ENCODE data around the gene PEX11G. TPM values are rescaled to one million over a fixed set of nuclear protein-coding genes. Genes with fewer than 3 reads are reported as not detected.
A peak's percentile ranks its signal among the peaks of the same experiment; 100 is the strongest.
"Not testable (repeated sequence)": the region's sequence is repeated elsewhere in the genome, so short reads cannot be mapped to it uniquely, and the experiment has no call there.

The PEX11G gene
- total RNA-seq, 2 experiments from 2014 or later: not detected

DNA sequence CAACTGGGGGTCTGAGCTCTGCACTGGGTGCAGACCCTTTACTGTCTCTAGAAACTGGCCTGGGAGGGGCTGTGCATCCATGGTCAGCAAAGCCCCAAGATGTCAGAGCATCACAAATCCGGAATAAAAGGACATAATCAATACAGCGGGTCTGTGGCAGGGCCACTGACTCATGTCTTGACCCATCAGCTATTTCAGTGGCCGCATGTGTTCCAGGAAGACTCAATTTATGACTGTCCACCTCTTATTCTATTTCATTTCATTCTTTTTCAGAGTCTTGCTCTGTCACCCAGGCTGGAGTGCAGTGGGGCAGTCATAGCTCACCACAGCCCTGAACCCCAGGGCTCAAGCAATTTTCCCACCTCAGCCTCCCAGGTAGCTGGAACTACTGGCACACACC is 53.2 kb downstream of the PEX11G start:
- no peak overlapping the region for H3K27ac ChIP-seq (ENCODE audit: low read depth in 1 of 2, low read length in 2 of 2)
- no peaks in the 10 kb centered on the region for H3K4me1 Mint-ChIP-seq (ENCODE audit: low read depth)
- no peaks in the 10 kb centered on the region for H3K4me1 ChIP-seq (ENCODE audit: insufficient read depth, low read length)
- no peaks in the 10 kb centered on the region for H3K9me3 Mint-ChIP-seq
- ChIA-PET POLR2A (no interaction called here), CTCF (interaction anchor here (0.7 kb wide), 1 partner anchor 1052 kb away, joined by 3 read pairs; no protein-coding TSS in a partner anchor)
- H3K9me3 ChIP-seq (ENCODE audit: control insufficient read depth in 1 of 2, insufficient read depth in 1 of 2, low read length in 2 of 2): no peaks in the 10 kb centered on the region
- H3K36me3 Mint-ChIP-seq (ENCODE audit: low read depth): peaks cover 68% of the 10 kb centered on the region
- no peak overlapping the region for H3K4me3 ChIP-seq (ENCODE audit: low read length)
- H3K36me3 ChIP-seq (ENCODE audit: insufficient read depth, low read length): peaks cover 76% of the 10 kb centered on the region
- H3K4me3 Mint-ChIP-seq: no peak overlapping the region
- no peaks in the 10 kb centered on the region for H3K27me3 ChIP-seq (ENCODE audit: control insufficient read depth in 1 of 2, insufficient read depth in 2 of 2, low read length in 2 of 2)
- intact Hi-C loops (cut with DNase I, micrococcal nuclease): no loop called here
- no peaks in the 10 kb centered on the region for H3K27me3 Mint-ChIP-seq
- TF ChIP-seq, protein P1, sequence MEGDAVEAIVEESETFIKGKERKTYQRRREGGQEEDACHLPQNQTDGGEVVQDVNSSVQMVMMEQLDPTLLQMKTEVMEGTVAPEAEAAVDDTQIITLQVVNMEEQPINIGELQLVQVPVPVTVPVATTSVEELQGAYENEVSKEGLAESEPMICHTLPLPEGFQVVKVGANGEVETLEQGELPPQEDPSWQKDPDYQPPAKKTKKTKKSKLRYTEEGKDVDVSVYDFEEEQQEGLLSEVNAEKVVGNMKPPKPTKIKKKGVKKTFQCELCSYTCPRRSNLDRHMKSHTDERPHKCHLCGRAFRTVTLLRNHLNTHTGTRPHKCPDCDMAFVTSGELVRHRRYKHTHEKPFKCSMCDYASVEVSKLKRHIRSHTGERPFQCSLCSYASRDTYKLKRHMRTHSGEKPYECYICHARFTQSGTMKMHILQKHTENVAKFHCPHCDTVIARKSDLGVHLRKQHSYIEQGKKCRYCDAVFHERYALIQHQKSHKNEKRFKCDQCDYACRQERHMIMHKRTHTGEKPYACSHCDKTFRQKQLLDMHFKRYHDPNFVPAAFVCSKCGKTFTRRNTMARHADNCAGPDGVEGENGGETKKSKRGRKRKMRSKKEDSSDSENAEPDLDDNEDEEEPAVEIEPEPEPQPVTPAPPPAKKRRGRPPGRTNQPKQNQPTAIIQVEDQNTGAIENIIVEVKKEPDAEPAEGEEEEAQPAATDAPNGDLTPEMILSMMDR (IDR thresholded peaks at IDR 0.05): no peak
- no peak for ATAC-seq (ENCODE audit: poor library complexity)
- DNase-seq: no peak
- H3K27ac Mint-ChIP-seq: peak overlapping the region; percentile 75

DNA sequence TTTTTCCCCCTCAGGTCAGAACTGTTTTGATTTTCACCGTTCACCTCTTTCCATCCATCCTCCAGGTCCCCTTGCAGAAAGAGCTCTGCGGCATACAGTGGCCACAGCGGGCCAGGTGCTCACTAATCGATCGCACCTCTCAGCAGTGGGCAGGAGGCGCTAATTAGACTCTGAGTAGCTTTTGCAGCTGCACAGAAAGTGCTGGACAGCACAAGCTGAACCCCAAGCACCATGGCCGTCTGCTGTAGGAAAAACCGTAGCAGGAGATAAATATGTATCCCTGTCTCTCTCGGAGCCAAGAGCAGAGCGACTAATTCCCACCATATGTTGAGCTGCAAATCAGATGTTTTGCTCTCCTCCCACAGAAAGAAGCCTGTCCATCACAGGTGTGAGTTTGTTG is 54.4 kb downstream of the PEX11G start:
- Histone ChIP-seq H3K36me3 (ENCODE audit: insufficient read depth, low read length) (peaks cover 75% of the 10 kb centered on the region), H3K4me1 (ENCODE audit: insufficient read depth, low read length) (no peaks in the 10 kb centered on the region), H3K4me3 (ENCODE audit: low read length) (no peak overlapping the region), H3K9me3 (ENCODE audit: control insufficient read depth in 1 of 2, insufficient read depth in 1 of 2, low read length in 2 of 2) (no peaks in the 10 kb centered on the region), H3K27ac (ENCODE audit: low read depth in 1 of 2, low read length in 2 of 2) (no peak overlapping the region), H3K27me3 (ENCODE audit: control insufficient read depth in 1 of 2, insufficient read depth in 2 of 2, low read length in 2 of 2) (no peaks in the 10 kb centered on the region)
- Mint-ChIP-seq H3K4me1 (ENCODE audit: low read depth) (no peaks in the 10 kb centered on the region), H3K27ac (peak overlapping the region; percentile 33), H3K27me3 (no peaks in the 10 kb centered on the region), H3K4me3 (no peak overlapping the region), H3K36me3 (ENCODE audit: low read depth) (peaks cover 65% of the 10 kb centered on the region), H3K9me3 (no peaks in the 10 kb centered on the region)
- intact Hi-C loops (cut with DNase I, micrococcal nuclease): no loop called here
- ChIA-PET POLR2A (interaction anchor here (1.0 kb wide), 1 partner anchor 10 kb away, joined by 6 read pairs; no protein-coding TSS in a partner anchor), CTCF (no interaction called here)
- TF ChIP-seq, protein P1 (IDR thresholded peaks at IDR 0.05): no peak
- ATAC-seq (ENCODE audit: poor library complexity) (no peak), DNase-seq (no peak)

- H3K27ac ChIP-seq (ENCODE audit: low read depth in 1 of 2, low read length in 2 of 2); H3K27me3 ChIP-seq (ENCODE audit: control insufficient read depth in 1 of 2, insufficient read depth in 2 of 2, low read length in 2 of 2); H3K4me3 ChIP-seq (ENCODE audit: low read length); H3K9me3 ChIP-seq (ENCODE audit: control insufficient read depth in 1 of 2, insufficient read depth in 1 of 2, low read length in 2 of 2); H3K27me3 Mint-ChIP-seq; ATAC-seq (ENCODE audit: poor library complexity); POLR2A ChIA-PET; H3K27ac Mint-ChIP-seq; H3K4me3 Mint-ChIP-seq; H3K4me1 Mint-ChIP-seq (ENCODE audit: low read depth); H3K9me3 Mint-ChIP-seq; DNase-seq; H3K4me1 ChIP-seq (ENCODE audit: insufficient read depth, low read length); CTCF ChIA-PET: not testable (repeated sequence)
- H3K36me3 Mint-ChIP-seq (ENCODE audit: low read depth): peaks cover 72% of the 10 kb centered on the region
- intact Hi-C loops (cut with DNase I, micrococcal nuclease): loop anchor here in 1 of 2 experiments (2.0 kb wide), 1 partner anchor 15 kb away; no protein-coding TSS in a partner anchor
- peaks cover 73% of the 10 kb centered on the region for H3K36me3 ChIP-seq (ENCODE audit: insufficient read depth, low read length)
Measured at GRCh38 chr19:7433456-7433855, 55.4 kb downstream of the PEX11G start.

DNA sequence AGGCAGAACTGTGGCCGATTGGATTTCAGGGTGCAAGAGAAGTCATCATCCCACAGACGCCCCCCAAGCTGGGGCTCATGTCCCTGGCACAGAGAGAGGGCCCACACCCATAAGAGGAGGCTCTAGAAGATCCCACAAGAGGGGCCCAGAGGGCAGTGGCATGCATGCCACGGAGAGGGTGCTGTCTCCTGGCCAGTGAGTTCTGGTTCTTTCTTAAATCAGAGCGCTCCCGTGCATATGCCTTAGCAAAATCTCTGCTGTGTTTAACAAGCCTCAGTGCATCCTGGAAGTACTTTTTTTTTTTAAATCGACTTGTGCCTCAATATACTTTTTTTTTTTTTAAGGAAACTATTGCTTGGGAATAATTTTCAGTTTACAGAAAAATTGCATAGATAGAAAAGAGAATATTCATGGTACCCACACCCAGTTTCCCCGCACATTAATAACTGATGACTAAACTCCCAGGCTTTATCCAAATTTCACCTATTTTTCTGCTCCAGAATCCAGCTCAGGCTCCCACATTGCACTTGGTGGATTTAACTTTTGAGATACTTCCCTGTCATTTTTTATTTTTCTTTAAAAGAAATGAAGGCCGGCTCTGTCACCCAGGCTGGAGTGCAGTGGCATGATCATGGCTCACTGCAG is 59.1 kb downstream of the PEX11G start:
- H3K36me3 Mint-ChIP-seq (ENCODE audit: low read depth): peaks cover 72% of the 10 kb centered on the region
- no peak overlapping the region for H3K4me3 ChIP-seq (ENCODE audit: low read length)
- peaks cover 71% of the 10 kb centered on the region for H3K36me3 ChIP-seq (ENCODE audit: insufficient read depth, low read length)
- H3K27ac ChIP-seq (ENCODE audit: low read depth in 1 of 2, low read length in 2 of 2): no peak overlapping the region
- peak overlapping the region; percentile 33 for H3K27ac Mint-ChIP-seq
- POLR2A ChIA-PET: no interaction called here
- H3K4me1 Mint-ChIP-seq (ENCODE audit: low read depth): peaks cover 12% of the 10 kb centered on the region
- H3K9me3 ChIP-seq (ENCODE audit: control insufficient read depth in 1 of 2, insufficient read depth in 1 of 2, low read length in 2 of 2): no peaks in the 10 kb centered on the region
- no peak overlapping the region for H3K4me3 Mint-ChIP-seq
- ATAC-seq (ENCODE audit: poor library complexity) (no peak), DNase-seq (no peak)
- CTCF ChIA-PET: no interaction called here
- no peaks in the 10 kb centered on the region for H3K27me3 Mint-ChIP-seq
- TF ChIP-seq, protein P1 (IDR thresholded peaks at IDR 0.05): no peak
- intact Hi-C loops (cut with DNase I, micrococcal nuclease): no loop called here
- H3K9me3 Mint-ChIP-seq: no peaks in the 10 kb centered on the region
- no peaks in the 10 kb centered on the region for H3K27me3 ChIP-seq (ENCODE audit: control insufficient read depth in 1 of 2, insufficient read depth in 2 of 2, low read length in 2 of 2)
- H3K4me1 ChIP-seq (ENCODE audit: insufficient read depth, low read length): peaks cover 26% of the 10 kb centered on the region

Data from CD4-positive, alpha-beta T cell (primary cell).